Activated CD4-positive, CD25-positive, alpha-beta regulatory T cell (primary cell): ENCODE results near the gene LBH.

Source experiments
- DNase-seq, 4 experiments: peaks; one replicate each; lab custom pipeline; 2025; lab: John Stamatoyannopoulos, UW

LBH gene

DNA sequence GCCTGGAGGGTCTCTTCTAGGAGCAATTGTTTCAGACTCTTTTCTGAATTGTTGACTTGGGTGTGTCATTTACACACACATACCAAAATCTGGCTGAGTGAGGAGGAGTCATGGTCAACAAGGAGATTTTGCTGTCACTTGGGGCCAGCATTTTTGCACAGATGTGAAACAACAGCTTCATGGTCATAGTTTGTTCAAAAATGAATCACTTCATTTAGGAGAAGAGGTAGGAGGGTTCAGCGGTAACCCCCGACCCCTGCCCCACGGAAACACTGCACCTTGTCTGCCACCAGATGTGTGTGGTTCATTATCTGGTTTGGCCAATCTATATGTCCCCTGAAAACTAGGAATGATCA, 42.2 kb downstream of the LBH start:
- no peak for DNase-seq

DNA sequence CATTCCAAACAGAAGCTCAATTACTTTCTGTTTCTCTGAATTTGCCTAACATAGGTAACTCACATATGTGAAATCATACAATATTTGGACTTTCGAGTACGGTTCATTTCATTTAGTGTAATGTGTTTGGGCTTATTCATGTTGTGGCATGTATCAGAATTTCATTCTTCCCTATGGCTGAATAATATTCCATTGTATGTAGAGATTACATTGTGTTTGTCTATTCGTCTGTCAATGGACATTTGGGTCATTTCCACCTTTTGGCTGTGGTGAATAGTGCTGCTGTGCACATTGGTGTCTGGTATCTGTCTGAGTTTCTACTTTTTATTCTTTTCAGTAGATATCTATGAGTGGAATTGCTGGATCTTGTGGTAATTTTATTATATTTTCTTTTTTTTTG, 43.9 kb downstream of the LBH start:
- DNase-seq: no peak

DNA sequence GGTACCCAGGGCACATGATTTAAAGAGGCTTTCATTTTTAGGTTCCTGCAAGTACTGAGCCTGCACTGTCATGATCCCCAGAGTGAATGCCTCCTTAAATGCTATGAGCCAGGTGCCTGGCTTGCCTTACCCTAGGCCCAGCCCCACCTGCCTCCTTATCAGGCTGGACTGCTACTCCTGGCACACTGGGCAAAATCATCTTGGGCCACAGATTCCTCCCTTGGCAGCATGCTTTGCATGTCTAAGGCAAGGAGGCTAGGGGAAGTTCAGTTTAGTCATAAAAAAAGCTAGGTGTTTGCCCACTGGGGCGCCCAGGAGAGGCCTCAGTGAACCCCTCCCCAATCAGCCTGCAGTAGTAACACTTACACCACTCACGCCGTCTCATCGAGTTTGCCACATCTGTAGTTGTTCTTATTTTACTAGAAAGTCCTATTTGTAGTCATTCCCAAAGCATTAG, 45.1 kb downstream of the LBH start:
- no peak for DNase-seq

DNA sequence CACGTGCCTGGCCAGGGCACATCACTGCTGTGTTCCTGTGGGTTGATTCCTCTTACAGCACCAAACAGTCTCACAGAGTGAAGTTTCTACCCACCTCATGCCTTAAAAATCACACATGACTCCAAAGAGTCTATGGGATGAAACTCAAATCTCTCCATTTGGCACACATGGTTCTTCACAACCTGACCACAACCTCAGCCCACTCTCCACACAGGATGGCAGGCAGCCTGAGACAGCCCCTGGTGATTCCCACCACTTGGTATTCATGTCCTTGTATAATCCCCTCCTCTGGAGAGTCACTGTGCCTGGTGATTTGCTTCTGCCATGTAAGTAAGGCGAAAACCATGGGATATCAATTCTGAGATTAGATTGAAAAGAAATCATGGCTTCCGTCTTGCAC, 46.2 kb downstream of the LBH start:
- no peak for DNase-seq

DNA sequence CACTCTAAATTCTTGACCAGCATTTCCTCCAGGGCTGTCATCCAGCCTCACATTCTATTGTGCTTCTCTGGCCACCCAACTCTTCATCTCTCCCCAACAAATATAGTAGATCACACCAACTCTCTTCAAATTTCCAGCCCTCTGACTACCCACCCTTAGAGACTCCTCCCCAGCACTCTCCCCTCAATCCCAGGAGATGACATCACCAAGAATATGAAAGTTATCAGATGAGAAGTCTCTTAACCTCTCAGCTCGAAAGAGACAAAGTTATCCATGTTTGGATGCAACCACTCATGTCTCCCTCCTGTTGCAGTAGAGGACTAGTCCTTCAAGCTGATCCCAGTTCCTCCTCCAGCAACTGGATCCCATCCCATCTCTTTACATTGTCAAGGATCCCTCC, 47.1 kb downstream of the LBH start:
- no peak for DNase-seq

DNA sequence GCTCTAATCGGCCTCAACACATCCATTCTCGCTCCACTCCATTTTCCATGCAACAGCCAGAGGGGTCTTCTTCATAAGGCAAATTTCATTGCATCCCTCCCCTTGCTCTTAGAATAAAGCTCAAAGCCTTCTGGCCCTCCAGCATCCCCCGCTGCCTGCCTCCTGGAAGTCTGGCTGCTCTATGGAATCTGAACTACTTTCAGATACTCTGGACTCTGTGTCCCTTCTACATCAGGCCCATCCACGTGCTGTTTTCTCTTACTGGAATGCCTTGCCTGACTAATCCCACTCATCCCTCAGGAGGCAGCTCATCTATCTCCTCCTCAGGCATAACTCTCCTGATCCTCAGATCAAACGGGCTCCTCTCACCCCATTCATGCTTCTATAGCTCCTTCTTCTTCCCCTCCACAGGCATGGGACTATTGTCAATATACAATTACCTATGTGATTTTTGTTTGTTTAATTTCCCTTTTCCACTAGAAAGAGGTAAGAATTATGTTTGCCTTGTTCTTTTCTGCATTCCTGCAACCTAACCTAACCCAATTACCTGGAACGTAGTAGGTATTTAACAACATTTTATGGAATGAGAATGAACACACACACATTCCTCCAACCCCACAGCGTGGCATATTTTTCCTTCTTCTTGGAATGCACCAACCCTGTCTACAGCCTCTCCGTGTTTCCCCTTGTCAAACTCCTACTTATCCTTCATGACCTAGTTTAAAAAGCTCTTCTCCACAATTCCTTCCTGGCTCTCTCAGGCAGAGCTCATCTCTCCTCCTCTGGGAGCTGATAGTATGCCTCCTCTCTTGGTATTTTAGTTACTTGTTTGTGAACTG, 49.5 kb downstream of the LBH start:
- no peak for DNase-seq

DNA sequence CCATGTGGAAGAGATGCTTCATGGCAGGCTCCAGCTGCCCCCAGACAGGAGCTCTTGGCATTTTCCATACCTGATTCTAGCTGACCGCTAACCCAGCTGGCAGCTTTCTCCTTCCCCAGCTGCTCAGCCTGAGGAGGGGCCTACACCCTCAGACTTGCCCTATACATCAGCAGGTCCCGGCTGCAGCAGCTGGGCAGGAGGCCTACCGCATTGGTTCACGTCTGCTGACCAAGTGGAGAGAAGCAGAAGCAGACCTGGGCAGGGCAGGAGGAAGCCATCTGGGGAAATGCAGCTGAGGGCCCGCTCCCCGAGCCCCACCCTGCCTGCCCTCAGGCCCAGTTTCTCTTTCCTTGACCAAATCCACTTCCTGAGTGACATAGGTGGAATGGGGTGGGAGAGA, 50.7 kb downstream of the LBH start:
- no peak for DNase-seq

DNA sequence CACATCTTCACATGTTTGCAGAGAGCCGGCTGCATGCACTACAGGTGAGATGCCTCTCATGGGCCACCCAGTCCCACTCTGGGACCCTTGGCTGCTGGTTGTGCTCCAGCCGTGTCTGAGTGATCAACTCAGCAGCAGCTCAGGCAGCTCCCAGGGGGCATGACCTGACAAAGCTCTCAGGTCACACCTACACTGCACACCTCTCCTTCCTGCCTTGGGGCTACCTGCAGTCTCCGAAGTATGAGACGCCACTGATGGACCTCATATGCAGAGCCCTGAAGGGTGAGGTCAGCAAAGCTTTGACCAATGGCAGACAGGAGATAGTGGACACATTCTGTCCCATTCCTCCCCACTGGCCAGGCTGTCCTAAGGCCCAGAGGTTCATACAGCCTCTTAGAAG, 51.4 kb downstream of the LBH start:
- no peak for DNase-seq

DNA sequence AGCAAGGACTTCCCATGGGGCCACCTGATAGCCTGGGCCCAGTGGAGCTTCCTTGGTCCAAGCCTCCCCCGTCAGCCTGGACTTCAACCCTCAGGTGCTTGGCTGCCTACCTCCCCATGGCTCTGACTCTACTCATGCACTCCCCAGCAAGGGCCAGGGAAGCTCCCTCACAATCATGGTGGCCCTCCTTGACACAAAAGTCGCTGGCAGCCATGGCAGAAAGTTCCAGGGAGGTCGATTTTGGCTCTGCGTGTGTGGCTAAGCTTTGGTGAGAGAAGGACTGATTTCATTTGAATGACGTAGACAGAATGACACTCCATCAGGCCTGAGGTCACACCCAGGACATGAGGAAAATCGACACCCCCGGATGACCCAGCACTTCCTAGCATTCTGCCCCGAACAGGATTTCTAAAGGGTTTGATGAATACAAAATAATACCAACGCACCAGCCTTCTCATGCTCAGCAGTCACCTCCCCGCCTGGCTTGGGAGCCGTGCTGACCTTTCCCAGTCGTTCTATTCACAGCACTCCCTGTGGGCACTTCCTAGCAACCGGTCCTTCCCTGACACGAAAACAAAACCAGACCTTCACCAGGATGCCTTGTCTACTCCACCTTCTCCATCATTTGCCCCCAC, 52.7 kb downstream of the LBH start:
- no peak for DNase-seq

DNA sequence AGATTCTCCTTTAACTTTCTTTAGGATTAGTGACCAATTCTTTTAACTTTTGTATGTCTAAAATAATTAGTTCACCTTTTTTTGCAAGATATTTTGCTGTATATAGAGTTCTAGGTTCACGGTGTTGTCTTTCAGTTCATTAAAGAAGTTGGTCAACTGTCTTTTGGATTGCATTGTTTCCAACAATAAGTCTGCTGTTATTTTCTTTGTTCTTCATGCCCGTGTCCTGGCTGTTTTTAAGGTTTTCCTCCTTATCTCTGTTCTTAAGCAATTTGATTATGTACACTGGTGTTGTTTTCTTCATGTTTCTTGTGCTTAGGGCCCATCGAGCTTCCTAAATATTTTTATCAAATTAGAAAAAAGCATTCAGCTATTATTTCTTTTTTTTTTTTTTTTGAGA, 54.4 kb downstream of the LBH start:
- DNase-seq: no peak

DNA sequence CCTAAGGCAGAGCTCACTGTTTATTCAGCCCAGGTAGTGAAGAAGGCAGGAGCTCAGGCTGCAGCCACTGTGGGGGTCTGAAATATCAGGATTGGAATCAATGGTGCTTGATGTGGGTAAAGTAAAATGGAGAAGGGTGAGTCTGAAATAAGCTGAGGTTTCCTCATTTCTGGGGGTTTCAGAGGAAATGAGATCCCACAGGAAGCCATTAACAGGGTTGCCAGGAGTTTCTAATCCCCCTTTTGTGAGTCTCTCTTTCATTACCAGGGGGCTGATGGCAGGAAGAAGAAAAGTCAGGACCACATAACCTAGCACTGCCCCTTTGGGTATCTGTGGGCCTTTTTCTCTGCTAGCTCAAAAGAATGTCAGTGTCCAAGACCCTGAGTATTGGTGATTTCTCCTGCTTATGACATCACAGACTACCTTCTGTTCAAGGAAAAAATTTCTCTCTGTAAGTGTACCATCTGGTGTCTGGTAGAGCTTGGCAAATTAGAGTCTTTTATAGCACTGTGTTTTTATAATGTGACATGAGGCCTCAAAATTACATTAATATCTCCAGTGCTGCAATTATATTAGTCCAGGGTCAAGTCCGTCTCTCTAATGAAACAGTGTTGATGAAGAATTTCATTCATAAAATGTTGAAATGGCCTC, 56.0 kb downstream of the LBH start:
- DNase-seq: no peak

DNA sequence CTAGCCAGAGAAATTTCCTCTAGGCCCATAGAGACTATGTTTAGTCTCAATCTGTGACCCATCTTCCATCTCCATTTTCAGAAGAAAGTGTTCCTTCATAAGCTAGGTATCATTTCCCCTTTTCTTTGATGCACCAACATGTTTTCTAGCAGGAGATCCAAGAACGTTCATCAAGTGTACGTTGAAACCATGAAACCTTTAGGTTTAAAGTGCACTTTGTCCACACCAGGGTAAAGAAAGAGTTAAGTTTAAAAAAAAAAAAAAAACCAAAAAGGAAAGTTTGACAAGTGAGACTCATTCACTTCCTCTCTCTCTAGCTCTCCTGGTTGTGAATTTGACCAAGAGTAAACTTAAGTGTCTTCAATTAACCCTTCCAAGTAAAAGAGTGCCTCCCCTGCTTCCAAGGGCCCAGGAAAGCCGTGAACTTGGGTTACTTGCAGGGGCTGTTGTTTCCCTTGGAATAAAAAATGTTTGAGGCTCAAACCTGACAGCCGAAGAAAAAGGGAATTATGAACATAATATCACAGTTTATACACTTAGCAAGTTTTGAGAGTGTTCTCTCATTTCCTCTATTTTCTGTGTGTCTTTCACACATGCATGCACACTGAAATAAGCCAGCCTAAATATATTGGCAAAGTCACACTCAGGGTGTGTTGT, 56.7 kb downstream of the LBH start:
- DNase-seq: no peak

DNA sequence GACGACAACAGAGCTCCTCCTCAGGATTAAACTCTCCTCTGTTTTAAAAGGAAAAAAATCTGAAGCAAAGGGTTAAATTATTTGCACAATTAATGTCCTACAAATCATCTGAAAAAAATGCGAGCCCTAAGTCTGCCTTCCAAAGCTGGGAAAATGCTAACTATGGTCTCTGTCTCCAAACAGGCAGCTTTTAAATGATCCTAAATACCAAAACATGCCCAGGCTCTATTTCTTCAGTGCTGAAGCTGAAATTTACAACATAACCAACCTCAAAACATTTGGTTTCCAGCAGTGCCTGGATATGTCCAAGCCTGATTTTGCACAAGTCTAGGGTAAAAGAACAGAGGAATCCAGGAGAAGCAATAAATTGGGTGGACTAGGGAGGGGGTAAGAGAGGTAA, 57.2 kb downstream of the LBH start:
- no peak for DNase-seq

DNA sequence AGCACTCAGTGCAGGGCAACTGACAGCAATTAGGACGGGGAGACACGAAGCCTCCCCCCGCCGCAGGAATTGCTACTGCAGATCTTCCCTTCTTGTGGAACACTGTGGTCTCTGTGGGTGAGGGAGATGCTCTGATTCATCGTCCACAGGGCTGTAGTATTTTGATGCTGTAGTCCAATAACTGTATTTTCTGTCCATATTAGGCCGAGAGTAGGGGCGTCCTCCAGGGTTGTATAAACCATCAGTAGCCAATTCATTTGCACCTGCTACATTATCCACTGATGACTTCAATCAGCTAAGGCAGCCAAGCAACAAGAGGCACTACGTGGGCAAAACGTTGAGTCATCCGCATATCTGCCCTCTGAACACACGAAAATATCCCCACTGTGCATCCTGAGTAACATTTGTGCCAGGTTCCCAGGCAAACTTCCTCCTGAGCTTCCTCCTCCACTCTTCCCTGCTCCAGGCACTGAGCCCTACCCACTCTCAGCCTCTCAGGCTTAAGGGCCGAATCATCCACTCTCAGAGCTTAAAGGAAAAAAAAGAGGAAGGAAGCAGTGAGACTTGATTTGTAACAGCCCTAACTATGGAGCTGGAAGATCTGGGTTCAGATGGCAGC, 62.1 kb downstream of the LBH start:
- no peak for DNase-seq

DNA sequence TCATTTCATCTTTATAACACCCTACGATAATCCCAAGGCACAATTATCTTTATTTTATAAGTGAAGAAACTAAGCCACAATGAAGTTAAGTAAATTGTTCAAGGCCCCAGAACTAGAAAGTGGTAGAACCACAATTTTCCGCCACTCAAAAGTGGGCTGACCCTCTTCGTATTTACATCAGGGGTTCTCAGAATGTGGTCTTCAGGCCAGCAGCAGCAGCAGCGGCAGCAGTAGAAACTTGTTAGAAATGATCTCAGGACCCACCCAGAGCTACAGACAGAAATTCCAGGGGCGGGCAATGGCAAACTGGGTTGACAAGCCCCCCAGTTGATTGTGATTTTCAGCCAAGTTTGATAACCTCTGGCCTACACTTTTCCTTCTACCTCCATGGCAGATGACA, 62.8 kb downstream of the LBH start:
- no peak for DNase-seq

DNA sequence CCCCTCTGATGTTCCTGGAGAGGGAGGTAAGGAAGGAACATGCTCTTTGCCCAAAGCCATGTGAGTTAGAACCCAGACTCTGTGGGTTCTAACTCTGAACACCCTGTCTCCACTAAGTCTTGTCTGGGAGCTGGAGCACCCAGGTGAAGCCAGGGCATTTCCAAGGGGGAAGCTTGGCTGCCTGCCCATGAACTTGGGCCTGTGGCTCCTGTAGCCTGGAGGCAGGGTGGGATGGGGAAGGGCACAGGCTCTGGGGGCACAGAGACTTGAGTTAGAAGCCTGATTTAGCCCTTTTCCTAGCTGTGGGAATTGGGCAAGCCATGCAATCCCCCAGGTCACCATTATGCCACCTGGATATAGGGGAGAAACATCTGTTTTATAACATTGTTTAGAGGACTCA, 65.2 kb downstream of the LBH start:
- DNase-seq: no peak

DNA sequence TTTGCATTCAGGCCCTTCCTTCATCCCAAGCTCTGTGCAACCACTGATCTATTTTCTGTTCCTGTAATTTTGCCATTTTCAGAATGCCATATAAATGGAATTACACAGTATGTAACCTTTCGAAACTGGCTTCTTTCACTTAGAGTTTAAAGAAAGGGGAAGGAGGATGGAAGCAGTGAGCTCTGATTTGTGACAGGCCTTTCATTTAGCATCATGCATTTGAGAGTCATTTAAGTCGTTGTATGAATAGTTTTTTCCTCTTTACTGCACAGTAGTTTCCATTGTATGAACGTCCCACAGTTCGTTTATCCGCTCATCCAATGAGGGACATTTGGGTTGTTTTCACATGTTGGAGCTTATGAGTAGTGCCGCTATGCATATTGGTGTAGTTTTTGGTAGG, 67.0 kb downstream of the LBH start:
- DNase-seq: no peak

DNA sequence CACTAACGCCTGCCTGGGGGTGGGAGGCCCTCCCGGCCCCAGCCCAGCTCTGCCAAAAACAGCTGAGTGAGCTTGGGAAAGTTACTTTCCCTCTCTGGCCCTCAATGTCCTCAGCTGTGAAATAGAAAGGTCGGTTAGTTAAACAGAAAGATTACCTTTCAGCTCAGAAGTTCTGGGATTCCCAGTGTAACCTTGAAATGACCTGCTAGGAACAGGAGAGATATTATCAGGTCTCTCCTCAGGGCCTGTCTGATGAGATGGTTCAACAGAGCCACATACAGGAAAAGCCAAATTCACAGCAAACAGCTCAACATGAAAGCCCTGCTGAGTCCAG, 68.8 kb downstream of the LBH start:
- DNase-seq: no peak

DNA sequence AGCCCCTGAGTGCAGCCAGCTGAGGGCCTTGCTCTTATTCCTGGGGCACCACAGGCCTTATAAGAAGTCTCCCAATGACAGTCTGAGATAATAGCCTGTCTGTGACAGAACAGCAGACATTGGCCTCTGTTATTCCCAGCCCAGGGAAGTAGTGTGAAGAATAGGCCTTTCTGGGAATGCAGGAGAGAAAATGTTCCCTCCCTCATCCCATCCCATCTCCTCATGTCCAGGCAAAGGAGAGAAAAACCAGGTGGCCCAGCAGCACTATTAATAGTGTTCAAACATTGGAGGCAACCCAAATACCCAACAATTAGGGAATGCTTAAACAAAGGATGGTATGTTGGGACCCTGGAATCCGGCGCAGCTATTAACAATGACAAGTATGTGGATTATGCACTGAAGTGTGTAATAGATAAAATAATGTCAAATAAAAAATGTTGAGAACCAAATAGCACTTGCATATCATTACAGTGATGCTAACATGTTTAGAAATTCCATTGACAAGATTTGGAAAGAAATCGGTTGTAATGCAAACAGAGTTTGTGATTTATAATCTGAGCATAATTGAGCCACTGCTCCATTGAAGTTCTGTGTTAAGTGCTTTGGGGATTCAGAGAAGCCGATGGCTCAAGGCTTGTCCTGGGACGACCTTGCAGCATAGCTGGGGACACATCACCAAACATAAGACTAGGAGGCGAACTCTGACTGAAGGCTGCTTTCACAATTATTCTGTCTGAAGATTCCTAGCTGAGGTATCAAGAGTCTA, 69.3 kb downstream of the LBH start:
- DNase-seq: no peak

DNA sequence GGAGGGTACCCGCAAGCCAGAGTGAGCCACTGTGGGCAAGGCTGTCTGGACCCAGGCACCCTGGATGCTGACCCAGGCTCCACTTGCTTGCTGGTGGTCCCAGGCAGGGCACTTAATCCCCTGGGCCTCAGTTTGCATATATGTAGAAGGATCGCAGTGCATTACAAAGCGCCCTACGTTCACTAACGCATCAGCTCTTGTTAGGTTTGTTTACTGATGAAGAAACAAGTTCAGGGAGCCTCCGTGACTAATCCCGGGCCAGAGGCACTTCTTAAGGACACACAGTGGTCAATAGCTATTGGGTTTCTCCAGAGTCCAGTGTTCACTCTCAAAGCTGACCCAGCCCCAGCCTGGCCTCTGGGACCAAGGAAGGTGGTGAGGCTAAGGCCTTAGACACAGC, 70.2 kb downstream of the LBH start:
- no peak for DNase-seq

DNA sequence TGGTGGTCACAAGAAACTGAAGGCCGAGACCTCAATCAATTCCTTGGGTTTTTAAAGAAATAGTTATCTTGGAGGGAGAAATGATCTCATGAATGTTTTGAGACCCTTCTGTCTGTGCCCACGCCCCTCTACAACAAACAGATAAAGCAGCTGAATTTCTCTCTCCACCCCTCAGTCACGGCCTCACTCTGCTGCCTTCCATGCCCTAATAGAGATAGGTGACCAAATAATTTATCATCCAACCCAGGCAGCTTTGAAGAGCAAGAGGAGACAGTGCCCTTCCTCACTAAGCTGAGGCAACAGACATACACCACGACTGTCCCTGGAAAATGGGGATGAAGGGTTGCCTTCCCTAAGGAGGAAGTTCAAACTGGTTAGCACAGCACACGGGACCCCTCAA, 71.2 kb downstream of the LBH start:
- no peak for DNase-seq

DNA sequence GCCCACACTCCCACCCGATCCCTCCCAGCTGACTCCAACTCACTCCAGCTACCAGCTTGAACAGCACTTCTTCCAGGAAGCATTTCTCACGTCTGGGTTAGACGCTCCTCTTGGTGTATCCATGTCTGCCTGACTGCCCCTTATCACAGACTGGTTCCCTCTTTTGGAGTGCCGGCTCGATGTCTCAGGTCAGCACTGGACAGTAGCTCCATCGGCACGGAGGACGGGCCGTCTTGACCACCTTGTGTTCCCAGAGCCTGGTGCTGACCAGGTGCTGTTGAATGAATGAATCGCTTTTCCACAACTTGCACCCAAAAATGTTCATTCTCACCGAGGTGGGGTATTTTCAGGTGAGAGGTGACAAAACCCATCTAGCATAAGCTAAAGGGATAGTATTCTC, 71.8 kb downstream of the LBH start:
- DNase-seq: no peak
